ENCODE results near the gene SIRPB2.

GRCh38 chr20:1465470-1466210 is 25.6 kb downstream of the SIRPB2 start:
- TF ChIP-seq EZH2 (IDR thresholded peaks at IDR 0.05; ENCODE audit: insufficient read depth, poor library complexity, severe bottlenecking), result no peak
- no peak for TF ChIP-seq EZH2phosphoT487 (IDR thresholded peaks at IDR 0.05; ENCODE audit: insufficient read depth, low read depth)
